ENCODE results near the gene CEACAM21. TPM values are rescaled to one million over a fixed set of nuclear protein-coding genes. Genes with fewer than 3 reads are reported as not detected.

The CEACAM21 gene
- total RNA-seq, 3 donors from 2014 or later: 0.44 to 0.66 (median 0.64) TPM

GRCh38 chr19:41610789-41611188 is 34.8 kb downstream of the CEACAM21 start:
- Histone ChIP-seq H3K4me3 (no peak overlapping the region), H3K27ac (no peak overlapping the region), H3K36me3 (no peaks in the 10 kb centered on the region), H3K9me3 (no peaks in the 10 kb centered on the region), H3K4me1 (no peaks in the 10 kb centered on the region), H3K27me3 (peaks cover 0 to 11% of the 10 kb centered on the region in 2 donors)
- DNase-seq (ENCODE audit: low spot score in 2 of 2): no peak
- TF ChIP-seq CTCF (IDR thresholded peaks at IDR 0.05) (no peak), POLR2A (IDR thresholded peaks at IDR 0.05) (no peak), POLR2AphosphoS5 (IDR thresholded peaks at IDR 0.05) (no peak)
- intact Hi-C loops (cut with DNase I; ENCODE audit: low total_unique reads): no loop called here

DNA sequence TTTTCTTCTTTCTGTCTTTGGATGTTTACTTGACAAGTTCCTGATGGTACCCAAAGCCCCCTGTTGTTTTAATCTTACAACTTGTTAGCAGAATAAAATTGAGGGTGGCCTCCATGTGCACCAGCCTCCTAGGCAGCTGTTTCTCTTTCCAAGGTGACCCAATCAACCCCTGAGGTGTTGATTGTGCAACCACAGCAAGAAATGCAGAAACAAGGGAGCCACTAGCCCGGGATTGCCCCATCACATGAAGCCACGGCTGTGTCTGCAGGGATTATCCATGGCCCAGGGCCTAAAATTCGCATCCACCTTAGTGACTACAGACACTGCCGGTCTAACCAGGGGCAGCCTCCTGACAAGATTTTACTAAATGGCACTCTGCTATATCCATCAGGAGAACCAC is 36.5 kb downstream of the CEACAM21 start:
- TF ChIP-seq POLR2A (IDR thresholded peaks at IDR 0.05) (no peak), CTCF (IDR thresholded peaks at IDR 0.05) (no peak), POLR2AphosphoS5 (IDR thresholded peaks at IDR 0.05) (no peak)
- DNase-seq (ENCODE audit: low spot score in 2 of 2): no peak
- Histone ChIP-seq H3K4me1 (no peaks in the 10 kb centered on the region), H3K36me3 (no peaks in the 10 kb centered on the region), H3K27ac (no peak overlapping the region), H3K4me3 (no peak overlapping the region), H3K27me3 (peaks cover 0 to 11% of the 10 kb centered on the region in 2 donors), H3K9me3 (no peaks in the 10 kb centered on the region)
- intact Hi-C loops (cut with DNase I; ENCODE audit: low total_unique reads): no loop called here

- no peaks in the 10 kb centered on the region for H3K36me3 ChIP-seq
- intact Hi-C loops (cut with DNase I; ENCODE audit: low total_unique reads): no loop called here
- H3K27ac ChIP-seq: no peak overlapping the region
- TF ChIP-seq CTCF (IDR thresholded peaks at IDR 0.05): no peak
- no peak for TF ChIP-seq POLR2A (IDR thresholded peaks at IDR 0.05)
- TF ChIP-seq POLR2AphosphoS5 (IDR thresholded peaks at IDR 0.05): no peak
- no peaks in the 10 kb centered on the region for H3K4me1 ChIP-seq
- peaks cover 0 to 11% of the 10 kb centered on the region in 2 donors for H3K27me3 ChIP-seq
- DNase-seq (ENCODE audit: low spot score in 2 of 2): no peak
- no peak overlapping the region for H3K4me3 ChIP-seq
- no peaks in the 10 kb centered on the region for H3K9me3 ChIP-seq
Measured at GRCh38 chr19:41615207-41615606, 39.2 kb downstream of the CEACAM21 start.

- Histone ChIP-seq H3K9me3 (no peaks in the 10 kb centered on the region), H3K4me1 (no peaks in the 10 kb centered on the region), H3K36me3 (no peaks in the 10 kb centered on the region), H3K27ac (no peak overlapping the region), H3K27me3 (peaks cover 0 to 14% of the 10 kb centered on the region in 2 donors), H3K4me3 (no peak overlapping the region)
- TF ChIP-seq CTCF (IDR thresholded peaks at IDR 0.05) (no peak), POLR2A (IDR thresholded peaks at IDR 0.05) (no peak), POLR2AphosphoS5 (IDR thresholded peaks at IDR 0.05) (no peak)
- intact Hi-C loops (cut with DNase I; ENCODE audit: low total_unique reads): no loop called here
- DNase-seq (ENCODE audit: low spot score in 2 of 2): no peak
Measured at GRCh38 chr19:41616792-41617621, 41.0 kb downstream of the CEACAM21 start.

GRCh38 chr19:41617941-41618730 is 42.2 kb downstream of the CEACAM21 start:
- Histone ChIP-seq H3K4me1 (no peaks in the 10 kb centered on the region), H3K9me3 (no peaks in the 10 kb centered on the region), H3K27me3 (peaks cover 0 to 14% of the 10 kb centered on the region in 2 donors), H3K4me3 (no peak overlapping the region), H3K36me3 (no peaks in the 10 kb centered on the region), H3K27ac (no peak overlapping the region)
- intact Hi-C loops (cut with DNase I; ENCODE audit: low total_unique reads): no loop called here
- DNase-seq (ENCODE audit: low spot score in 2 of 2): no peak
- TF ChIP-seq CTCF (IDR thresholded peaks at IDR 0.05) (no peak), POLR2AphosphoS5 (IDR thresholded peaks at IDR 0.05) (no peak), POLR2A (IDR thresholded peaks at IDR 0.05) (no peak)

Measured in breast epithelium (tissue), 4 donors.